Activated T-helper 1 cell treated with anti-CD3 and anti-CD28 coated beads, Interleukin-12 subunit alpha, Interleukin-12 subunit beta, Interleukin-2, Interleukin-4 antibody, amounts not matched to agents 30 ng/mL and 10 ng/mL and 1 ng/mL, durations not matched to agents 14 hours and 24 hours and 36 hours (primary cell): ENCODE measurements around the gene EPB41L4B. TPM values are rescaled to one million over a fixed set of nuclear protein-coding genes. Genes with fewer than 3 reads are reported as not detected.
"Not testable (repeated sequence)": the region's sequence is repeated elsewhere in the genome, so short reads cannot be mapped to it uniquely, and the experiment has no call there.

Source experiments
- DNase-seq: peaks from one replicate; pipeline ENCODE4 v3.0.0; 2021; ENCODE audit warnings: low spot score
- H3K27ac Mint-ChIP-seq: one replicate; pipeline ENCODE4 v1.8.0; 2021; ENCODE audit warnings: mild to moderate bottlenecking, mixed read lengths
- H3K27me3 Mint-ChIP-seq: one replicate; pipeline ENCODE4 v1.8.0; 2022; ENCODE audit warnings: mild to moderate bottlenecking, moderate library complexity, mixed read lengths; ENCODE audit not compliant: insufficient read depth
- H3K36me3 Mint-ChIP-seq: one replicate; pipeline ENCODE4 v1.8.0; 2021; ENCODE audit warnings: low read depth, mixed read lengths
- H3K4me1 Mint-ChIP-seq: one replicate; pipeline ENCODE4 v1.8.0; 2021; ENCODE audit warnings: low read depth, mixed read lengths
- H3K4me3 Mint-ChIP-seq: one replicate; pipeline ENCODE4 v1.8.0; 2021; ENCODE audit warnings: mild to moderate bottlenecking, moderate library complexity, mixed read lengths
- H3K9me3 Mint-ChIP-seq: one replicate; pipeline ENCODE4 v1.8.0; 2021; ENCODE audit warnings: mixed read lengths
- intact Hi-C: fragments of 100-400 bp; cut with micrococcal nuclease; formaldehyde crosslinking; loops from one replicate; pipeline ENCODE4 v1.15.1; 2024
- total RNA-seq: library from RNA; stranded (reverse); gene quantifications from 2 replicates; pipeline ENCODE4 v1.2.3, GENCODE V29; 2022

Gene EPB41L4B
- total RNA-seq, 1 donor from 2014 or later, result 2.2 TPM

DNA sequence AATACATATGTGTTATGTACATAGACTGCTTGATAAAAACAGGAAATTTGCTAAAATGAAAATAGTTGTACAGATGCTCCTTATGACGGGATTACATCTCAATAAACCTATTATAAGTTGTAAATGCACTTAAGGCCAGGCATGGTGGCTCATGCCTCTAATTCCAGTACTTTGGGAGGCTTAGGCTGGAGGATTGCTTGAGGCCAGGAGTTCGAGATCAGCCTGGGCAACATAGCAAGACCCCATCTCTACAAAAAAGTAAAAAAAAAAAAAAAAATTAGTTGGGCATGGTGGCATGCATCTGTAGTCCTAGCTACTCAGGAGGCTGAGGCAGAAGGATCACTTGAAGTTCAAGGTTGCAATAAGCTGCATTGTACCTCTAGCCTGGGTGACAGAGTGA, 37.2 kb downstream of the EPB41L4B start:
- intact Hi-C loops, H3K36me3 Mint-ChIP-seq, H3K27ac Mint-ChIP-seq, DNase-seq, H3K9me3 Mint-ChIP-seq, H3K4me3 Mint-ChIP-seq, H3K4me1 Mint-ChIP-seq: not testable (repeated sequence)
- H3K27me3 Mint-ChIP-seq, result peaks cover 10% of the 10 kb centered on the region

DNA sequence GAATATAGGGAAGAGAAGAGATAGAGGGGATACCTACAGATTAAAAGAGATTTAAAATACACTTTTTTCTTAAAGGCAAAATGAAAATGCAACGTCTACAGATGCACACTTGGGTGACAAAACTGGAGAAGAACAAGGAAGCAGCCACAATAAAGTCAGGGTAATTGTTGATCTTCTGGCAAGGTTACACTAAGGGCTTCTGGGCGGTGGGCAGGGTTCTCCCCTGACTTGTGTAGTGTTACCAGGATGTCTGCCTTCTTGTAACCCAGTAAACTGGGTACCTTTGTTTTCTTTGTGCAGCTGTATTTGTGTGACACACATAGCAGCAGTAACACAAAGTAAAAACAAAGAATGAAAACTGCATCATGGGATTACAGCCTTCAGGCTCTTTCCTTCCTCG, 37.8 kb downstream of the EPB41L4B start:
- H3K27me3 Mint-ChIP-seq, result peaks cover 9% of the 10 kb centered on the region
- H3K27ac Mint-ChIP-seq, result no peak overlapping the region
- intact Hi-C loops, result no loop called here
- no peaks in the 10 kb centered on the region for H3K4me1 Mint-ChIP-seq
- no peak overlapping the region for H3K4me3 Mint-ChIP-seq
- no peaks in the 10 kb centered on the region for H3K9me3 Mint-ChIP-seq
- no peak for DNase-seq
- no peaks in the 10 kb centered on the region for H3K36me3 Mint-ChIP-seq

DNA sequence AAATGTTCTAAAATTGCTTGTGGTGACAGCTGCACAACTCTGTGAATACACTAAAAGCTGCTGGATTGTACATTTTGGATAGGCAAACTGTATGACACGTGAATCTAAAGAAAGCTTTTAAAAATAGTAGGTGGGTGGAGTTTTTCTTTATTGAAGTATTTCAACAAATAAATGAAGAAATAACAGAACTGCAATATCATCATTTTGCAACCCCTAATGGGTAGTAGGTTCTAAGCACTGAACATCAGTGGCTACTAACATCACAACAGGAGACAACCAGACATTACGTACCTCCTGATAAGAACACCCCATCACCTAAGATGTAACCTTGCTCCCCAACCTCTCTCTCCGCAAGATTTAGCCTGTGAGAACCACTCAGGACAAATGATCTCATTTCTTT, 38.6 kb downstream of the EPB41L4B start:
- Mint-ChIP-seq H3K36me3 (no peaks in the 10 kb centered on the region), H3K9me3 (no peaks in the 10 kb centered on the region), H3K27ac (no peak overlapping the region), H3K4me1 (no peaks in the 10 kb centered on the region), H3K4me3 (no peak overlapping the region), H3K27me3 (peaks cover 9% of the 10 kb centered on the region)
- intact Hi-C loops, result no loop called here
- DNase-seq, result no peak

DNA sequence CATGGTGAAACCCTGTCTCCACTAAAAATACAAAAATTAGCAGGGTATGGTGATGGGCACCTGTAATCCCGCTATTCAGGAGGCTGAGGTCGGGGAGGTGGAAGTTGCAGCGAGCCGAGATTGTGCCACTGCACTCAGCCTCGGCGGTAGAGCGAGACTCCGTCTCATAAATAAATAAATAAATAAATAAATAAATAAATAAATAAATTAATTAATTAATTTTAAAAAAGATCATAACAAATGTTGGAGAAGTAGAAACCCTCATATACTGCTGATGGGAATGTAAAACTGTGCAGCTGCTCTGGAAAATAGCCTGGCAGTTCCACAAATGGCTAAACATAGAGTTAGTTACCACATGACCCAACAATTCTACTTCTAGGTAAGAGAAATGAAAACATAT, 39.3 kb downstream of the EPB41L4B start:
- Mint-ChIP-seq H3K4me3 (no peak overlapping the region), H3K27me3 (peaks cover 9% of the 10 kb centered on the region), H3K4me1 (no peaks in the 10 kb centered on the region), H3K36me3 (no peaks in the 10 kb centered on the region), H3K27ac (no peak overlapping the region), H3K9me3 (no peaks in the 10 kb centered on the region)
- intact Hi-C loops, result no loop called here
- DNase-seq, result no peak

DNA sequence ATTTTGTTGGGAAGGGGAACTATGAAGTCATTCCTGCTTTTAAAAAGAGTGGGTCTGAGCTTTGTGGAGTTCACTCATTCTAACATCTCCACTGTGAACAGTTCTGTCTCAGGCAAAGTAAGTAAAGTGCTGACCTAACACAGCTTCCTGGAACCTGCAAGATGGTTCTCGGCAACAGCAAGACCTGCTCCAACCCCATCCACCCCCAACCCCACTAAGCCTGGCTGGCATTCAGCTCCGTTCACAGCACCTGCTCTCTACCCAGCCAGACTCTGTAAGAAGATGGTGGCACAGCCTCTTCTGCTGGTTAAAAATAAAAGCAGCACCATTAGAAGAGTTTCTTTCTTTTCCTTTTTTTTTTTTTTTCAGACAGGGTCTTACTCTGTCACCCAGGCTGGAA, 42.0 kb downstream of the EPB41L4B start:
- Mint-ChIP-seq H3K36me3 (no peaks in the 10 kb centered on the region), H3K27me3 (peaks cover 12% of the 10 kb centered on the region)

DNA sequence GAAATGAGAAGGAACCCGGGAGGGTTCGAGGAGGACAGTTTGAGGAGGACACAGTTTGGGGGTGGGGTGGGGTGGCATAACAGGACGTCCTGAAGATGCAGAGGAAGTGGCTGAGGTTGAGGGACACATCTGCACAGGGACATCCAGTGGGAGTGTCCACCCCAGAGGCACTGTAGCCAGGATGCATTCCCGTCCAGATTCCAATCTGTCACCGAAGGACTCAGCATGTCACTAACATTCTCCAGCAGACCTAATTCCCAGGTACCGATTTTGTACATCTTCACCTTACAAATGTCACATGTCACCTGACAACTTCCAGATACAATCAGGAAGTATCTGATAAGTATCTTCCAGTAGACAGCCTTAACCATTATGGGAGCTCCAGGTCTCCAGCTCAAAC, 42.6 kb downstream of the EPB41L4B start:
- no peak for DNase-seq
- Mint-ChIP-seq H3K27ac (no peak overlapping the region), H3K4me1 (no peaks in the 10 kb centered on the region), H3K4me3 (no peak overlapping the region), H3K27me3 (peaks cover 12% of the 10 kb centered on the region), H3K9me3 (no peaks in the 10 kb centered on the region), H3K36me3 (no peaks in the 10 kb centered on the region)
- intact Hi-C loops, result no loop called here

More for the DNA sequence above, 42.0 kb downstream of the EPB41L4B start:
- intact Hi-C loops, result no loop called here
- Mint-ChIP-seq H3K27ac (no peak overlapping the region), H3K4me3 (no peak overlapping the region), H3K4me1 (no peaks in the 10 kb centered on the region), H3K9me3 (no peaks in the 10 kb centered on the region)
- DNase-seq, result no peak

DNA sequence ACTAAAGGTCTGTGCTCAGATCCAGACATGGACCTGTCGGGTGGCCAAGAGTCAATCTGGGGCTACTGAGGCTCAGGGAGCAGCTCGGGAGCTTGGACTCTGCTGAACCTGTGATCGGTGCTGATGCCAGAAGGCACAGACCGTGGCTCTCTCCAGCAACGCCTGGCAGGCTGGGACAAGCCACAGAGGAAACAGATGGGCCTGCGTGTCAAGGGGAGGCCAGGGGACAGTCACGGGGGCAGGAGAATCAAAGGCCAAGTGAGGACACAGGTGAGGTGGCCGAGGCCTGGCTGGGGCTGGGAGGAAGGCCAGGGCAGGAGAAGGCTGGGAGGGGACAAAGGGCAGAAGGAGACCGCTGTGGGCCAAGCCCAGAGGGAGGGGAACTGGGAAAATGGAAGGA, 43.4 kb downstream of the EPB41L4B start:
- H3K4me3 Mint-ChIP-seq, result no peak overlapping the region
- H3K9me3 Mint-ChIP-seq, result no peaks in the 10 kb centered on the region
- H3K27me3 Mint-ChIP-seq, result peaks cover 10% of the 10 kb centered on the region
- H3K4me1 Mint-ChIP-seq, result no peaks in the 10 kb centered on the region
- H3K27ac Mint-ChIP-seq, result no peak overlapping the region
- no peak for DNase-seq
- intact Hi-C loops, result no loop called here
- no peaks in the 10 kb centered on the region for H3K36me3 Mint-ChIP-seq

DNA sequence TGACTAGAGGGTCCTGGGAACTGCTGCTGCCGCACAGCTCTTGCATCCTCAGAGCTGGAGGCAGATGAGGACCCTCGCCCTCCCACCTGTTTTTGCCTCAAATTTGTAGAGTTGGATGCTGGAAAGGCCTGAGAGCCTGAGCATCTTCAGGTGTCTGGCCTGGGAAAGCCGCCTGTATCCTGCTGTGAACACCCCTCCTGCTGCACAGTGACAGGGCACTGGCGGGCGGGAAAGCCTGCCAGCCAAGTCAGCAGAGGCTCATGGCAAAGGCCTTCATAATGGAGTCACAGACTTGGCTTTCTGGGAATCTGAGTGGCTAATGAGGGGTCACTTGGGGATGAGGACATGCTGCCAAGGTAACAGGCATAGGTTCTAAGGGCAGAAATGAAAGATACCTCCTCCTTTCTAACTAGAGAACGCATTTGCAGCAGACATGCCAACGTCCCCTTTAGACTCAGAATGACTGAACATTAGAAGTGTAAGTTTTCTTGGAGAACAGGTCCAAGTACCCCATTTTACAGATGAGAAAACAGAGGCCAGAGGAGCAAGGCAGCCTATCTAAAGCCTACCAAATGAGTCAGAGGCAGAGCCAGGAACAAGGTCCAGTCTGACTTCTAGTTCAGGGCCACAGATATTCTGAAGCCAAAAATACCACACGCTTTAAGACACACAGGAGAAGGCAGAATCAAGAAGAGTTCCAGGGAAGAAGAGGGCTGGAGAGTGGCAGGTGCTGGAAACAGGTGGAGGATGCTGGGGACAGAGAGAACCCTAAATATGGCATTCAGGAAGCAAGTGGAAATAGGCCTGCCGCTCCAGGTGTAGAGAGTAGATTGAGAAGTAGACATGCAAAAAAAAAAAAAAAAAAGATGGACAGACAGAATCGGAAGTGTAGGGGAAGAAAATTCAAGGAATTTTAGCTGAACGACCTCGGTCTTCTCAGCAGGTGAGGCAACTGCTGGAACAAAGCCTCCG, 44.1 kb downstream of the EPB41L4B start:
- intact Hi-C loops, result no loop called here
- DNase-seq, result no peak
- Mint-ChIP-seq H3K4me3 (no peak overlapping the region), H3K27me3 (peaks cover 7% of the 10 kb centered on the region), H3K27ac (no peak overlapping the region), H3K36me3 (no peaks in the 10 kb centered on the region), H3K9me3 (no peaks in the 10 kb centered on the region), H3K4me1 (no peaks in the 10 kb centered on the region)

DNA sequence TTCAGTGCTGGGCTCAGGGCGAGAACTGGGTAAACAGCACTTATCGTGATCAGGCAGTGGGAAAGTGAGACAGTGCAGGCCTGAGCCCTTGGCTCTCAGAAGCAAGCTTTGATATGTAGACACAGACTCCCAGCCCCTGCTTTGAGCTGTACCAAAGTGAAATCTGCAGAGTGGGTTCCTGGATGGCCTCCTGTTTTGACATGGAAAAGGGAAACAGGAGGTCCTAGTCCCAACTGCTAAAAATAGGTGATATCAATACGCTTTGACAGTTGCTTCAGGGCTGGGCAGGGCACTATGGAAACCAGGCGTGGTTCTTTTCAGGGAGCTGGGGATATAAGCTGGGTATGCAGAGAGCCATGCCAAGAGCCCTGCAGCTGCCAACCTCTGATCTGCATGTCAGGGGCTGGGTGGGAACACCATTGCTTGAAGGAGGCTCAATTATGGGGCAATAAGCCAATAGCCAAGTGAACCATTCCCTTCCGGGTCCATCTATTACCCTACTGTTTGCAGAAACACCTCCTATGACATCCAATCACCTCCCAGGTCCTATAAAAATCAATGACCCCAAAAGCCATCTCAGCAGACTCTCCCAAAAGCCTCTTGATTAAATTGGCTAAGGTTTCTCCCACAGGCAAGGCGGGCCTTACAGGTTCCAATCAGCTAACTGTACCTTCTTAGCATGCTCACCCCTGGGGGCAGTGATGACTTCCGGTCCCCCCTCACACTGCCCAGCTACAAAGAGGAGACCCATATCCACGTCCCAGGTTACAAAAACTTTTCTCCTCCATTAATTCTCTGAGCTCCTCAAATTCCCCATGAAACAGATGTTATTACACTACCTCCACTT, 45.8 kb downstream of the EPB41L4B start:
- no peak for DNase-seq
- Mint-ChIP-seq H3K27me3 (peaks cover 7% of the 10 kb centered on the region), H3K4me3 (no peak overlapping the region), H3K36me3 (no peaks in the 10 kb centered on the region), H3K4me1 (no peaks in the 10 kb centered on the region), H3K27ac (no peak overlapping the region), H3K9me3 (no peaks in the 10 kb centered on the region)
- intact Hi-C loops, result no loop called here

DNA sequence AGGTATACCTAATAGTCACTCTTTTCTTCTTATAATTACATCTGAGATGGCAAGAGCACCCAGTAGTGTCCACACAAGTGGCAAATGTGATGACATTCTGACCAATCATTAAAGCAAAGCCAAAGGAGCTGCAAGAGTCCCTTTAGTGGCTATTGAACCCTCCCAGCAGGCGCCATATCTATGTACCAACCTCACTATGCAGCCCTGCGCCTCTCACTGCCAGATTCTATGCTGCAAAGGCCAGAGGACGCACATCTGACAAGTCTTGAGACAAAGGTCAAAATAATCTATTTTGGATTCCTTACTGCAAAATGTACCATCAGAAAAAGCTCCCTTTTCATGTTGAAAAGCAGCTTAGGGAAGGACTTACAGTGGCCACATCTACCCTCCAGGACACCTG, 47.0 kb downstream of the EPB41L4B start:
- no peak for DNase-seq
- Mint-ChIP-seq H3K27me3 (peaks cover 6% of the 10 kb centered on the region), H3K27ac (no peak overlapping the region), H3K4me3 (no peak overlapping the region), H3K36me3 (no peaks in the 10 kb centered on the region), H3K9me3 (no peaks in the 10 kb centered on the region), H3K4me1 (no peaks in the 10 kb centered on the region)
- intact Hi-C loops, result no loop called here

DNA sequence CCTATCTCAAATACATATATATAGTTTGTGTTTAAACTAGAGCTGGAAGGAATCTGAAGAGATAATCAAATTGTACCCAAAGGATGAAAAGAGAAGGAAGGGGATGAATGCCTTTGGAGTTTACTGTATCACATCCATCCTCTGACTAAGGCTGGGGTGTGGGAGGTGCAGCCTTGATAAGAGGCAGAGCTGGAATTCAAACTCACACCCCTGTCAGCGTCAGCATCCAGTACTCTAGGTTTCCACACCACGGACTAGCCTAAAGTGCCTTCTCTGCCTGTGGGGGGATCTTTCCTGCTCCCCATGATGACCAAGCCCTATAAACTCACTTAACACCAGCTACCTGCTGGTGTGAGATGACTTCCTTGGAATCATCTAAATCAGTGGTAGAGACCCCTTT, 48.1 kb downstream of the EPB41L4B start:
- intact Hi-C loops, result no loop called here
- H3K36me3 Mint-ChIP-seq, result no peaks in the 10 kb centered on the region
- no peak overlapping the region for H3K27ac Mint-ChIP-seq
- H3K4me1 Mint-ChIP-seq, result no peaks in the 10 kb centered on the region
- H3K9me3 Mint-ChIP-seq, result no peaks in the 10 kb centered on the region
- H3K27me3 Mint-ChIP-seq, result peaks cover 6% of the 10 kb centered on the region
- H3K4me3 Mint-ChIP-seq, result no peak overlapping the region
- no peak for DNase-seq

DNA sequence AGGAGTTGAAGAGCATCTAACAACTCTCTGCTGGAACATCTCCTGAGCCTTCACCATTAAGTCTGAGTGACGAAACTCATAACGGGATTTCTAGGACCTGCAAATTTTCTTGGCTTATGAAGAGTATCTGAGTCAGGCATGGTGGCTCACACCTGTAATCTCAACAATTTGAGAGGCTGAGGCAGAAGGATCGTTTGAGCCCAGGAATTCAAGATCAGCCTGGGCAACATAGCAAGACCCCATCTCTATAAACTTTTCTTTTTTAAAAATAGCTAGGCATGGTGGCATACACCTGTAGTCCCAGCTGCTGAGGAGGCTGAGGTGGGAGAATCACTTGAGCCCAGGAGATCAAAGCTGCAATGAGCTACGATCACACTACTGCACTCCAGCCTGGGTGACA, 48.8 kb downstream of the EPB41L4B start:
- intact Hi-C loops, result no loop called here
- peaks cover 8% of the 10 kb centered on the region for H3K27me3 Mint-ChIP-seq
- no peak overlapping the region for H3K27ac Mint-ChIP-seq
- no peak for DNase-seq
- H3K36me3 Mint-ChIP-seq, result no peaks in the 10 kb centered on the region
- peaks cover 4% of the 10 kb centered on the region for H3K9me3 Mint-ChIP-seq
- no peak overlapping the region for H3K4me3 Mint-ChIP-seq
- no peaks in the 10 kb centered on the region for H3K4me1 Mint-ChIP-seq
